H1 (cell line): Measurements from ENCODE around the gene SEZ6. TPM values are rescaled to one million over a fixed set of nuclear protein-coding genes. Genes with fewer than 3 reads are reported as not detected.

Experiments used
- CTCF ChIA-PET: fragments of 300-600 bp; sonication (Branson Sonifier 250); formaldehyde crosslinking; loops from one replicate; lab custom pipeline; 2021; ENCODE audit not compliant: partially characterized antibody; lab: Charles Lee
- POLR2A ChIA-PET: fragments of 300-600 bp; sonication (Branson Sonifier 250); formaldehyde crosslinking; loops from one replicate; lab custom pipeline; 2021; ENCODE audit warnings: inconsistent platforms; ENCODE audit not compliant: partially characterized antibody; lab: Charles Lee
- DNase-seq, 2 experiments: peaks; one replicate each; pipeline versions ENCODE4 v3.0.0 to v3.0.0-alpha.2; 2010 to 2022; ENCODE audit warnings: low spot score in 2 of 2, low read depth in 1 of 2, mixed read lengths in 1 of 2
- FAIRE-seq: peaks from 2 replicates; lab custom pipeline; 2011; peaks lifted over from hg19 to GRCh38; lab: Jason Lieb, UNC
- H2AFZ ChIP-seq: 2 replicates; pipeline ENCODE4 v1.8.1; 2012; ENCODE audit warnings: low read length, inconsistent platforms
- H2AK5ac ChIP-seq: 2 replicates; pipeline ENCODE4 v1.6.1; 2013; ENCODE audit warnings: low read depth, low read length
- H2BK120ac ChIP-seq: replicated peaks from 2 replicates; pipeline ENCODE3; 2013; ENCODE audit warnings: low read depth, low read length, inconsistent platforms
- H2BK12ac ChIP-seq: 2 replicates; pipeline ENCODE4 v1.6.1; 2013; ENCODE audit warnings: low read depth, low read length
- H2BK15ac ChIP-seq: 2 replicates; pipeline ENCODE4 v1.6.1; 2013; ENCODE audit warnings: low read length
- H2BK20ac ChIP-seq: 2 replicates; pipeline ENCODE4 v1.6.1; 2013; ENCODE audit warnings: low read length
- H2BK5ac ChIP-seq: 2 replicates; pipeline ENCODE4 v1.6.1; 2013; ENCODE audit warnings: low read depth, low read length
- H3K14ac ChIP-seq: 2 replicates; pipeline ENCODE4 v1.6.1; 2013; ENCODE audit warnings: inconsistent platforms; ENCODE audit not compliant: insufficient read length
- H3K18ac ChIP-seq: 2 replicates; pipeline ENCODE4 v1.6.1; 2013; ENCODE audit warnings: low read length; ENCODE audit errors: extremely low read depth
- H3K23ac ChIP-seq: 2 replicates; pipeline ENCODE4 v1.6.1; 2013; ENCODE audit warnings: inconsistent platforms; ENCODE audit not compliant: insufficient read length
- H3K23me2 ChIP-seq: 2 replicates; pipeline ENCODE4 v1.6.1; 2013; ENCODE audit warnings: low read depth, low read length
- H3K27ac ChIP-seq: 2 replicates; pipeline ENCODE4 v1.6.1; 2011; ENCODE audit warnings: low read depth, low read length, inconsistent platforms
- H3K27me3 ChIP-seq, 4 experiments: replicated peaks in 1 of 4; 1 replicate in 1 of 4; 2 replicates in 3 of 4; pipeline versions ENCODE4 v1.6.1 to v1.8.1; 2011 to 2013; ENCODE audit warnings: low read length in 3 of 4, mild to moderate bottlenecking in 3 of 4, inconsistent platforms in 2 of 4, mixed read lengths in 2 of 4, moderate library complexity in 1 of 4; ENCODE audit not compliant: control insufficient read depth in 3 of 4, insufficient read depth in 3 of 4; ENCODE audit errors: extremely low read depth in 1 of 4
- H3K36me3 ChIP-seq, 4 experiments: 2 replicates each; pipeline versions ENCODE4 v1.6.1 to v1.8.1; 2011 to 2013; ENCODE audit warnings: mild to moderate bottlenecking in 4 of 4, low read length in 3 of 4, moderate library complexity in 2 of 4, control low read depth in 1 of 4, inconsistent platforms in 1 of 4; ENCODE audit not compliant: insufficient read depth in 4 of 4, control insufficient read depth in 2 of 4
- H3K4ac ChIP-seq: replicated peaks from 2 replicates; pipeline ENCODE3; 2013; ENCODE audit warnings: low read length, low read depth, mixed read lengths, inconsistent platforms; ENCODE audit not compliant: insufficient read length
- H3K4me1 ChIP-seq, 4 experiments: replicated peaks in 1 of 4; 1 replicate in 1 of 4; 2 replicates in 3 of 4; pipeline versions ENCODE4 v1.6.1 to v1.8.1; 2011 to 2013; ENCODE audit warnings: low read length in 3 of 4, inconsistent platforms in 2 of 4, mixed read lengths in 1 of 4; ENCODE audit not compliant: insufficient read depth in 4 of 4, control insufficient read depth in 3 of 4
- H3K4me2 ChIP-seq, 2 experiments: 2 replicates each; pipeline versions ENCODE4 v1.6.1 to v1.8.1; 2011 to 2013; ENCODE audit warnings: low read depth in 2 of 2, low read length in 2 of 2, control low read depth in 1 of 2, inconsistent platforms in 1 of 2, mild to moderate bottlenecking in 1 of 2; ENCODE audit not compliant: insufficient read depth in 1 of 2
- H3K4me3 ChIP-seq, 4 experiments: fragments of 200-600, 300-600 bp in 1 of 4; sonication (generic), shearing (Covaris generic), sonication (Bioruptor Twin) in 1 of 4; 2 replicates each; pipeline versions ENCODE4 v1.5.1 to v1.8.1; 2011 to 2016; ENCODE audit warnings: low read length in 4 of 4, low read depth in 3 of 4, control low read depth in 2 of 4, inconsistent platforms in 2 of 4, mild to moderate bottlenecking in 2 of 4, mixed read lengths in 1 of 4, moderate library complexity in 1 of 4; ENCODE audit not compliant: insufficient read depth in 2 of 4; ENCODE audit errors: extremely low read depth in 1 of 4
- H3K56ac ChIP-seq: replicated peaks from 2 replicates; pipeline ENCODE3; 2013; ENCODE audit warnings: low read depth, mild to moderate bottlenecking, mixed read lengths, low read length, inconsistent platforms; ENCODE audit not compliant: insufficient read length
- H3K79me1 ChIP-seq: 2 replicates; pipeline ENCODE4 v1.6.1; 2013; ENCODE audit warnings: low read depth, low read length, control low read depth
- H3K79me2 ChIP-seq, 2 experiments: 2 replicates each; pipeline versions ENCODE4 v1.6.1 to v1.8.1; 2012 to 2013; ENCODE audit warnings: low read length in 2 of 2, mild to moderate bottlenecking in 2 of 2, inconsistent platforms in 1 of 2; ENCODE audit not compliant: insufficient read depth in 2 of 2, control insufficient read depth in 1 of 2
- H3K9ac ChIP-seq, 4 experiments: replicated peaks in 1 of 4; 1 replicate in 1 of 4; 2 replicates in 3 of 4; pipeline versions ENCODE4 v1.6.1 to v1.8.1; 2011 to 2013; ENCODE audit warnings: low read depth in 3 of 4, low read length in 3 of 4, control low read depth in 2 of 4, mild to moderate bottlenecking in 2 of 4, moderate library complexity in 2 of 4, inconsistent platforms in 1 of 4; ENCODE audit errors: extremely low read depth in 1 of 4
- H3K9me3 ChIP-seq, 2 experiments: 2 replicates each; pipeline versions ENCODE4 v1.6.1 to v1.8.1; 2012 to 2013; ENCODE audit warnings: mild to moderate bottlenecking in 2 of 2, moderate library complexity in 2 of 2, control low read depth in 1 of 2, inconsistent platforms in 1 of 2, low read depth in 1 of 2, low read length in 1 of 2, mixed read lengths in 1 of 2; ENCODE audit not compliant: insufficient read depth in 2 of 2
- H4K20me1 ChIP-seq, 2 experiments: replicated peaks in 1 of 2; 2 replicates each; pipeline versions ENCODE3 to v1.8.1; 2011 to 2013; ENCODE audit warnings: inconsistent platforms in 2 of 2, low read length in 2 of 2, mild to moderate bottlenecking in 1 of 2; ENCODE audit not compliant: insufficient read depth in 2 of 2, control insufficient read depth in 1 of 2
- H4K5ac ChIP-seq: 2 replicates; pipeline ENCODE4 v1.6.1; 2013; ENCODE audit warnings: low read length, low read depth, mixed read lengths, inconsistent platforms; ENCODE audit not compliant: insufficient read length
- H4K8ac ChIP-seq: 2 replicates; pipeline ENCODE4 v1.8.0; 2013; ENCODE audit warnings: mild to moderate bottlenecking, moderate library complexity, low read length, inconsistent platforms; ENCODE audit not compliant: insufficient read depth; ENCODE audit errors: extremely low read depth
- H4K91ac ChIP-seq: replicated peaks from 2 replicates; pipeline ENCODE3; 2013; ENCODE audit warnings: low read length, mixed read lengths, inconsistent platforms; ENCODE audit not compliant: insufficient read length
- EP300 ChIP-seq, 2 experiments: IDR thresholded peaks; 1 replicate in 1 of 2; 2 replicates in 1 of 2; pipeline ENCODE4 v1.6.1; 2011 to 2012; ENCODE audit warnings: low read depth in 2 of 2, low read length in 2 of 2, mild to moderate bottlenecking in 2 of 2, borderline replicate concordance in 1 of 2, inconsistent platforms in 1 of 2, moderate library complexity in 1 of 2
- JUN ChIP-seq: IDR thresholded peaks from 2 replicates; pipeline ENCODE4 v1.6.1; 2011; ENCODE audit warnings: low read depth, mild to moderate bottlenecking, improper control_type of control experiment, low read length
- SP1 ChIP-seq: IDR thresholded peaks from 2 replicates; pipeline ENCODE4 v1.6.1; 2011; ENCODE audit warnings: low read depth, low read length
- polyA plus RNA-seq, 7 experiments: library from polyadenylated mRNA; depleted of rRNA in 3 of 7; stranded (reverse) in 5 of 7; unstranded in 2 of 7; fragments of >200 nt in 5 of 7; fragments of 200-250 nt in 2 of 7; gene quantifications; 1 replicate in 5 of 7; 2 replicates in 1 of 7; 4 replicates in 1 of 7; pipeline versions ENCODE4 v1.2.1 to v1.2.3, GENCODE V29; 2011 to 2013; ENCODE audit warnings: missing spikeins in 2 of 7, mixed read lengths in 2 of 7
- total RNA-seq: library from RNA; stranded (reverse); fragmentation: NEBNext Ultra II Directional; extraction: Animal tissue kit (Norgen Biotek cat#: 25700); gene quantifications from 2 replicates; pipeline ENCODE4 v1.2.1, GENCODE V29; 2021
- TF ChIP-seq, protein P1 (sequence below), 3 experiments: IDR thresholded peaks; 1 replicate in 2 of 3; 2 replicates in 1 of 3; pipeline versions ENCODE4 v1.5.1 to v1.6.1; 2011; ENCODE audit warnings: low read length in 3 of 3, mild to moderate bottlenecking in 3 of 3, inconsistent platforms in 2 of 3, low read depth in 1 of 3, moderate library complexity in 1 of 3; ENCODE audit not compliant: insufficient read depth in 1 of 3; ENCODE audit errors: control extremely low read depth in 1 of 3

The SEZ6 gene
- total and polyA plus RNA-seq, 2 of the 8 experiments (the other 6 are each of a cell fraction or from before 2014, with no cell fraction given), result 6.9 to 16.1 TPM

- Histone ChIP-seq H3K27me3 (no peaks in the 10 kb centered on the region), H3K18ac (no peak overlapping the region), H3K14ac (no peak overlapping the region), H4K8ac (no peak overlapping the region), H4K20me1 (peaks cover 4 to 14% of the 10 kb centered on the region in 2 experiments), H3K79me2 (0 out of 4 replicates have a peak, but pooled peaks cover 0 to 6% of the 10 kb centered on the region in 2 experiments), H3K9ac (no peak overlapping the region), H3K4me3 (no peak overlapping the region), H4K91ac (no peak overlapping the region), H2AK5ac (no peak overlapping the region), H2BK12ac (no peak overlapping the region), H2BK15ac (no peak overlapping the region), H2BK5ac (no peak overlapping the region), H3K4me2 (no peak overlapping the region), H3K27ac (no peak overlapping the region), H3K56ac (no peak overlapping the region), H2BK20ac (no peak overlapping the region), H3K23me2 (no peaks in the 10 kb centered on the region), H3K4ac (no peak overlapping the region), H2AFZ (no peak overlapping the region), H3K36me3 (peaks cover 28 to 86% (median 77%) of the 10 kb centered on the region in 4 experiments), H3K79me1 (peaks cover 6% of the 10 kb centered on the region), H3K9me3 (no peaks in the 10 kb centered on the region), H2BK120ac (no peak overlapping the region), H3K4me1 (no peaks in the 10 kb centered on the region), H4K5ac (no peak overlapping the region), H3K23ac (no peak overlapping the region)
- CTCF ChIA-PET, result interaction anchor here (0.6 to 16.4 kb wide), 5 partner anchors 10 to 794 kb away, joined by 3 to 123 read pairs (median 3); no protein-coding TSS in a partner anchor
- DNase-seq, result no peak
- POLR2A ChIA-PET, result interaction anchor here (0.6 to 1.5 kb wide), 2 partner anchors 20 to 196 kb away, joined by 3 to 4 read pairs; no protein-coding TSS in a partner anchor
- TF ChIP-seq EP300 (IDR thresholded peaks at IDR 0.05; ENCODE audit: borderline replicate concordance in 1 of 2, low read depth in 2 of 2, low read length in 2 of 2), result no peak
- TF ChIP-seq JUN, result no peak
- TF ChIP-seq, protein P1, sequence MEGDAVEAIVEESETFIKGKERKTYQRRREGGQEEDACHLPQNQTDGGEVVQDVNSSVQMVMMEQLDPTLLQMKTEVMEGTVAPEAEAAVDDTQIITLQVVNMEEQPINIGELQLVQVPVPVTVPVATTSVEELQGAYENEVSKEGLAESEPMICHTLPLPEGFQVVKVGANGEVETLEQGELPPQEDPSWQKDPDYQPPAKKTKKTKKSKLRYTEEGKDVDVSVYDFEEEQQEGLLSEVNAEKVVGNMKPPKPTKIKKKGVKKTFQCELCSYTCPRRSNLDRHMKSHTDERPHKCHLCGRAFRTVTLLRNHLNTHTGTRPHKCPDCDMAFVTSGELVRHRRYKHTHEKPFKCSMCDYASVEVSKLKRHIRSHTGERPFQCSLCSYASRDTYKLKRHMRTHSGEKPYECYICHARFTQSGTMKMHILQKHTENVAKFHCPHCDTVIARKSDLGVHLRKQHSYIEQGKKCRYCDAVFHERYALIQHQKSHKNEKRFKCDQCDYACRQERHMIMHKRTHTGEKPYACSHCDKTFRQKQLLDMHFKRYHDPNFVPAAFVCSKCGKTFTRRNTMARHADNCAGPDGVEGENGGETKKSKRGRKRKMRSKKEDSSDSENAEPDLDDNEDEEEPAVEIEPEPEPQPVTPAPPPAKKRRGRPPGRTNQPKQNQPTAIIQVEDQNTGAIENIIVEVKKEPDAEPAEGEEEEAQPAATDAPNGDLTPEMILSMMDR (IDR thresholded peaks at IDR 0.05; ENCODE audit: control extremely low read depth in 1 of 3, insufficient read depth in 1 of 3, low read depth in 1 of 3, low read length in 3 of 3), result no peak
- no peak for TF ChIP-seq SP1
- no peak for FAIRE-seq
Observed at GRCh38 chr17:28920201-28920600, 85.6 kb downstream of the SEZ6 start.
